RPMI8226 (cell line): Measurements from ENCODE around the gene COL24A1.

Experiments used
- DNase-seq: peaks from one replicate; pipeline ENCODE4 v3.0.0-alpha.2; 2015

COL24A1 gene

GRCh38 chr1:86156566-86157455 lies at the start of gene COL24A1:
Gene COL24A1, minus strand, starts transcription at chr1:86156772. Its CDS starts 376 bp downstream, at chr1:86156396.
- no peak for DNase-seq

GRCh38 chr1:86205741-86206140 lies 49.2 kb upstream of the COL24A1 start:
- no peak for DNase-seq

- no peak for DNase-seq
Observed at GRCh38 chr1:86202552-86203340, 46.2 kb upstream of the COL24A1 start.

- no peak for DNase-seq
Observed at GRCh38 chr1:86201311-86201710, 44.7 kb upstream of the COL24A1 start.

GRCh38 chr1:86200901-86201300 lies 44.3 kb upstream of the COL24A1 start:
- DNase-seq, result no peak

- DNase-seq, result no peak
Observed at GRCh38 chr1:86197206-86197855, 40.8 kb upstream of the COL24A1 start.

GRCh38 chr1:86195281-86195680 lies 38.7 kb upstream of the COL24A1 start:
- DNase-seq, result no peak

- no peak for DNase-seq
Observed at GRCh38 chr1:86194491-86195034, 38.0 kb upstream of the COL24A1 start.

GRCh38 chr1:86192417-86192816 lies 35.8 kb upstream of the COL24A1 start:
- DNase-seq, result no peak

- no peak for DNase-seq
Observed at GRCh38 chr1:86191958-86192357, 35.4 kb upstream of the COL24A1 start.

- DNase-seq, result no peak
Observed at GRCh38 chr1:86190873-86191272, 34.3 kb upstream of the COL24A1 start.

GRCh38 chr1:86184426-86184825 lies 27.9 kb upstream of the COL24A1 start:
- DNase-seq, result no peak

GRCh38 chr1:86183810-86184209 lies 27.2 kb upstream of the COL24A1 start:
- DNase-seq, result no peak

GRCh38 chr1:86176226-86176625 lies 19.7 kb upstream of the COL24A1 start:
- DNase-seq, result no peak

- no peak for DNase-seq
Observed at GRCh38 chr1:86175756-86176155, 19.2 kb upstream of the COL24A1 start.

- no peak for DNase-seq
Observed at GRCh38 chr1:86169625-86170024, 13.1 kb upstream of the COL24A1 start.

GRCh38 chr1:86159800-86160199 lies 3.2 kb upstream of the COL24A1 start:
- no peak for DNase-seq

- DNase-seq, result no peak
Observed at GRCh38 chr1:86155807-86156565, 586 bp downstream of the COL24A1 start.

GRCh38 chr1:86155051-86155806 lies 1.3 kb downstream of the COL24A1 start:
- no peak for DNase-seq

GRCh38 chr1:86154571-86155050 lies 2.0 kb downstream of the COL24A1 start:
- no peak for DNase-seq

GRCh38 chr1:86153836-86154235 lies 2.7 kb downstream of the COL24A1 start:
- DNase-seq, result no peak
